Daoy (cell line): ENCODE measurements around the gene ABHD16A. TPM values are rescaled to one million over a fixed set of nuclear protein-coding genes. Genes with fewer than 3 reads are reported as not detected.

ENCODE experiments used
- DNase-seq: peaks from one replicate; pipeline ENCODE4 v3.0.0-alpha.2; 2015; ENCODE audit warnings: low read depth
- total RNA-seq: library from RNA; depleted of rRNA; stranded (reverse); fragments of >200 nt; shearing (Covaris generic); gene quantifications from 2 replicates; pipeline ENCODE4 v1.2.3, GENCODE V29; 2014; rRNA removed

The ABHD16A gene
- total RNA-seq, 1 experiment from 2014 or later: 64.4 TPM

DNA sequence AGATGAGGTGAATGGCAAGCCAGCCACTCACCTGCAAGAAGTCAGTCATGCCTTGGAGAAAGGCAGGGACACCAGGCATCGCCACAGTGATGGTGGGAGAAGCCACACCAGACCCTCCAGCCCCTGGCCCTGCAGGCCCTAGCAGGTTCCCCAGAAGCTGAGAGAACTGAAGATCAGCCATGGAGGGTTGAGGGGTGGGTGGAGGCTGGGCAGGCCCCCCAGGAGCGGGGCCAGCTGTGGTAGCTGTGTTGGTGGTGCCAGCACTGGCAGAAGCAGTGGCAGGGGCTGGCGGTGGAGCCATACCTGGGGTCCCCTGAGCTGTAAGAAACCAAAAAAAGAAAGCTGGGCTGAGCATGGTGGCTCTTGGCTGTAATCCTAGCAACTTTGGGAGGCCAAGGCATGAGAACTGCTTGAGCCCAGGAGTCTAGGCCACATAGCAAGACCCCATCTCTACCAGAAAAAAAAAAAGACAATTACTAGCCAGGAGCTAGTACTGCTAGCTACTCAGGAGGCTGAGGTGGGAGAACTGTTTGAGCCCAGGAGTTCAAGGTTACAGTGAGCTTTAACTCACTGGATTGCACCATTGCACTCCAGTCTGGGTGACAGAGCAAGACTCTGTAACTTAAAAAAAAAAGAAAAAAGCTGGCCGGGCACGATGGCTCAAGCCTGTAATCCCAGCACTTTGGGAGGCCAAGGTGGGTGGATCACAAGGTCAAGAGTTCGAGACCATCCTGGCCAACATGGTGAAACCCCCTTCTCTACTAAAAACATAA lies 60.1 kb downstream of the ABHD16A start:
- DNase-seq: no peak

DNA sequence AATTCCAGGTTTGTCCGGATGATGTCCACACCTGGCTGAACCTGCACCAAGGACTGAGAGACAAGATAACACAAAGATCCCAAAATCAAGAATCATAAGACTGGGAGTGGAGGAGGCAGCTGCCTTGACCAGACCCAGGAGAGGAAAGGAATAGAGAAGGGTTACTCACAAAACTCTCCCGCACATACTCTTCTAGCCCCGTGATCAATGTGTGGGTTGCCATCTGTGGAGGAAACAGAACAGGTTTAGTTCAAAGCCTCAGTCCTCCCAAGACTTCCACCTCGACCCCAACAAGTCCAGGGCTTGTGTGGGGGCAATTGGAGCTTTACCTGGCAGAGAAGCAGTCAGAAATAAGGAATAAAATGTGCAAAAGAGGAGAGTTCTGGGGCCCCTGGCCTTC lies 61.8 kb downstream of the ABHD16A start:
- DNase-seq: no peak

DNA sequence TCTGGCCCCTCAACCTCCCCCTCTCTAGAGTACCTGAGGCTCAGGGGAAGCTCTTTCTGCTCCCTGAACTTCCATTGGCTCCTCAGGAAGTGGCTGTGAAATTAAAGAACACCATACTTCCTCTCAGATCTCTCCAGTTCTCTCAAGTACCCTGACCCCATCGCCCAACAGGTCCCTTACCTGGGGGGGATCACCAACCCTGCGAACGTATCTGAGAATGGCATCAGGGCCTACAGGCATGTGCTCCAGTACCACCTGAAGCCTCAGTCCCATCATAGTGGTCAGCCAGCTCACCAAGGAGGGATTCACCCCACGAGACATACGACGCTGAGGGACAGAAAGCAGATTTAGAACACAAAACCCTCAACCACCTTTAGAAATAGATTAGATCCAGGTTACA lies 62.5 kb downstream of the ABHD16A start:
- no peak for DNase-seq

DNA sequence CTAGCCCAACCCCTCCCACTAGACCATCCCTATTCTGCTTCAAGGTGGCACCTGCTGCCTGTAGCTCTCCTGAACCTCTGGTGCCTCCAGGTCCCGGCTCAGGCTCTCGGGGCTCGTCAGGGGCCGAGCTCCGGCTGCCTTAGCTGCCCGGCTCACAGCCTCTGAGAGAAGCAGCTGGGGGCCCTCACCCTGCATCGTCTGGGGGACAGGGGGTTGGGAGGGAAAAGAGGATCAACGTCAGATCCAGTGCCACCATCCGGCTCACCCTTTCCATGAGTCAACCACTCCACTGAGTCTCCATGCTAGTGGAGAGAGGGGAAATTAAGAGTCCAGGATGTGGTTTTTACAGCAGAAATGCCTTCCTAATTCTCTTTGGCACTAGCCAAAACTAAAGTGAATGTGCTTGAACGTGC lies 63.7 kb downstream of the ABHD16A start:
- DNase-seq: peak; percentile 71

DNA sequence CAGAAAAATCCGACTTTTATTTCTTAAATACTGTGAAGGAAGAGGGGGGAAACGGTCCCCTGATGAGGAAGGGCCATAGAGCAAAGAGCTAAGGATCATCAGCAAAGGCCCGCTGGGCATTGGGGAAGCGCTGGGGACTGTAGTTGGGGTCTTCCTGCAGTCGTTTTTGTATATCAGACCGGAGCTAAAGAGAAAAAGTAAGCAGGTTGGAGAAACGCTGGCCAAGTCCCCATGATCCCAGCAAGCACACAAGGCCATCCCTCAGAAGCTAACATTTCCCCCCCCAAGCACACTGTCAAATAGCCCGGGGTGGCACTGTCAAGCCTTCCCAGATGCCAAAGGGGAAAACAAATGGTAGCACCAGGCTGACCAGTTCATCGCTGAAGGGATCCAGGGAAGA lies 64.1 kb downstream of the ABHD16A start:
- DNase-seq: no peak

Other genes with a start within 250 kb of the ABHD16A start
- 24.9 and 27.3 TPM in 2 replicates for gene MICB, start 205.2 kb downstream of the ABHD16A start, total RNA-seq
- gene MCCD1, start 174.4 kb downstream of the ABHD16A start, total RNA-seq: not detected in 2 replicates
- 678 and 762 TPM in 2 replicates for gene DDX39B, start 161.3 kb downstream of the ABHD16A start, total RNA-seq
- 1.5 TPM in 1 of 2 replicates, not detected in the other for gene ATP6V1G2, start 156.7 kb downstream of the ABHD16A start, total RNA-seq
- 16.2 and 21.5 TPM in 2 replicates for gene NFKBIL1, start 155.7 kb downstream of the ABHD16A start, total RNA-seq
- gene LTA, start 131.0 kb downstream of the ABHD16A start, total RNA-seq: 0.11 TPM in 1 of 2 replicates, not detected in the other
- 1.4 and 4.0 TPM in 2 replicates for gene TNF, start 127.8 kb downstream of the ABHD16A start, total RNA-seq
- 2.1 TPM in 1 of 2 replicates, not detected in the other for gene LTB, start 120.9 kb downstream of the ABHD16A start, total RNA-seq
- gene LST1, start 117.0 kb downstream of the ABHD16A start, total RNA-seq: 0.09 and 3.5 TPM in 2 replicates
- gene NCR3, start 110.3 kb downstream of the ABHD16A start, total RNA-seq: not detected in 2 replicates
- not detected in 2 replicates for gene AIF1, start 88.1 kb downstream of the ABHD16A start, total RNA-seq
- gene PRRC2A, start 82.6 kb downstream of the ABHD16A start, total RNA-seq: 50.1 and 51.9 TPM in 2 replicates
- 256 and 287 TPM in 2 replicates for gene BAG6, start 50.7 kb downstream of the ABHD16A start, total RNA-seq
- gene APOM, start 47.4 kb downstream of the ABHD16A start, total RNA-seq: 0.18 and 1.4 TPM in 2 replicates
- 15.9 and 18.0 TPM in 2 replicates for gene C6orf47, start 42.5 kb downstream of the ABHD16A start, total RNA-seq
- gene GPANK1, start 38.3 kb downstream of the ABHD16A start, total RNA-seq: 32.9 and 40.2 TPM in 2 replicates
- gene CSNK2B, start 37.2 kb downstream of the ABHD16A start, total RNA-seq: 328 and 376 TPM in 2 replicates
- 0.91 and 6.3 TPM in 2 replicates for gene LY6G5B, start 33.3 kb downstream of the ABHD16A start, total RNA-seq
- 1.8 TPM in 1 of 2 replicates, not detected in the other for gene LY6G5C, start 22.3 kb downstream of the ABHD16A start, total RNA-seq
- not detected in 2 replicates for gene LY6G6F, start 3.5 kb upstream of the ABHD16A start, total RNA-seq
- not detected in 2 replicates for gene LY6G6D, start 12.0 kb upstream of the ABHD16A start, total RNA-seq
- gene LY6G6C, start 18.4 kb upstream of the ABHD16A start, total RNA-seq: not detected in 2 replicates
- gene MPIG6B, start 20.0 kb upstream of the ABHD16A start, total RNA-seq: not detected in 2 replicates
- 46.1 and 55.6 TPM in 2 replicates for gene DDAH2, start 26.0 kb upstream of the ABHD16A start, total RNA-seq
- 1,198 and 1,241 TPM in 2 replicates for gene CLIC1, start 33.2 kb upstream of the ABHD16A start, total RNA-seq
- gene MSH5, start 36.7 kb upstream of the ABHD16A start, total RNA-seq: 19.9 and 20.9 TPM in 2 replicates
- 0.27 and 1.6 TPM in 2 replicates for gene SAPCD1, start 59.3 kb upstream of the ABHD16A start, total RNA-seq
- gene VWA7, start 74.0 kb upstream of the ABHD16A start, total RNA-seq: 0.34 TPM in 1 of 2 replicates, not detected in the other
- gene VARS1, start 92.4 kb upstream of the ABHD16A start, total RNA-seq: 77.3 and 80.3 TPM in 2 replicates
- 91.8 and 146 TPM in 2 replicates for gene LSM2, start 103.6 kb upstream of the ABHD16A start, total RNA-seq
- 0.12 and 0.80 TPM in 2 replicates for gene HSPA1L, start 112.0 kb upstream of the ABHD16A start, total RNA-seq
- 148 and 171 TPM in 2 replicates for gene HSPA1A, start 112.2 kb upstream of the ABHD16A start, total RNA-seq
- 194 and 206 TPM in 2 replicates for gene HSPA1B, start 124.4 kb upstream of the ABHD16A start, total RNA-seq
- 46.6 and 51.0 TPM in 2 replicates for gene NEU1, start 159.5 kb upstream of the ABHD16A start, total RNA-seq
- gene SLC44A4, start 175.7 kb upstream of the ABHD16A start, total RNA-seq: not detected in 2 replicates
- 72.8 and 80.6 TPM in 2 replicates for gene EHMT2, start 194.4 kb upstream of the ABHD16A start, total RNA-seq
- gene ZBTB12, start 198.8 kb upstream of the ABHD16A start, total RNA-seq: 7.5 and 9.8 TPM in 2 replicates
- gene C2, start 224.4 kb upstream of the ABHD16A start, total RNA-seq: 0.24 and 1.5 TPM in 2 replicates
- 0.18 and 0.86 TPM in 2 replicates for gene CFB, start 242.8 kb upstream of the ABHD16A start, total RNA-seq